ENCODE measurements around the gene DLGAP1.

Gene DLGAP1

DNA sequence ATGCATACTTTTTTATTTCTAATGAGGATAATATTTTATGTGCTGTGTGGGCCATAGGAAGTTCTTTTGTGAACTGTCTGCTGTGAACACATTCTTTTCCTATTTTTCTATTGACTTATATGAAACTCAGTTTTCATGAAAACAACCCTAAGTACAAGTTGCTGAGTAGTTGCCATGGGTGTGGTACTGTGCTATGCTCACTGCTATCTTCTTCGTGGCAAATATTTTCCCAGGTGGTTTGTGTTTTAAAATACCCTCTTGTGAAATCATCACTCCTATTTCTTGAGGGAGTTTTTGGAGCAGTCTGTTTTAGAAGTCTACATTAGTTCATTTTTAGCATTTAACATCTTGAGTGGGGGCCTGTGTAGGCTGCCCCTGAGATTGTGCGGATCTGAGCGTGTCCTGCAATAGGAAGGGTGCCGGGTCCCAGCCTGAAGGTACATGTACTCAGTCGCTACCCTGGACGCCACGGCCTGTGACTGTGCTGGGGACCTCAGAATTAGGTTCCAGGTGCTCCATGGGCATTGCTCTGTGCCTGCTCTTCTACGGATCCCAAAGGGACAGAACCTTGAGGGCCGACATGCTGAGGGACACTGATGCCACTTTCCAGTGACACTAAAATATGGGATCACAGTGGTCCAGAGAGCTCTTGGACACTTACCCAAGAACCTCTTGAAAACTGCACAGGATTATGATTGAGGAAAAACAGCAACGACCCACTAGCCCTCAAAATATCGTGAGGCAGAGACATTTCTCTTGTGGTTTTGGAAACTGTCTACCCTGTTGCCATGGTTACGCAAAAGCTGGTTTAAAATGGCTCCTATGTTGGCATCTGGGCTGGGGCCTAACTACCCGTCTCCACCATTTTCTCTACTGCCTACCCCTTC is 524.7 kb downstream of the DLGAP1 start:
- no peaks in the 10 kb centered on the region for H3K27me3 ChIP-seq (ENCODE audit: insufficient read depth, poor library complexity, severe bottlenecking)
- TF ChIP-seq, protein P1, sequence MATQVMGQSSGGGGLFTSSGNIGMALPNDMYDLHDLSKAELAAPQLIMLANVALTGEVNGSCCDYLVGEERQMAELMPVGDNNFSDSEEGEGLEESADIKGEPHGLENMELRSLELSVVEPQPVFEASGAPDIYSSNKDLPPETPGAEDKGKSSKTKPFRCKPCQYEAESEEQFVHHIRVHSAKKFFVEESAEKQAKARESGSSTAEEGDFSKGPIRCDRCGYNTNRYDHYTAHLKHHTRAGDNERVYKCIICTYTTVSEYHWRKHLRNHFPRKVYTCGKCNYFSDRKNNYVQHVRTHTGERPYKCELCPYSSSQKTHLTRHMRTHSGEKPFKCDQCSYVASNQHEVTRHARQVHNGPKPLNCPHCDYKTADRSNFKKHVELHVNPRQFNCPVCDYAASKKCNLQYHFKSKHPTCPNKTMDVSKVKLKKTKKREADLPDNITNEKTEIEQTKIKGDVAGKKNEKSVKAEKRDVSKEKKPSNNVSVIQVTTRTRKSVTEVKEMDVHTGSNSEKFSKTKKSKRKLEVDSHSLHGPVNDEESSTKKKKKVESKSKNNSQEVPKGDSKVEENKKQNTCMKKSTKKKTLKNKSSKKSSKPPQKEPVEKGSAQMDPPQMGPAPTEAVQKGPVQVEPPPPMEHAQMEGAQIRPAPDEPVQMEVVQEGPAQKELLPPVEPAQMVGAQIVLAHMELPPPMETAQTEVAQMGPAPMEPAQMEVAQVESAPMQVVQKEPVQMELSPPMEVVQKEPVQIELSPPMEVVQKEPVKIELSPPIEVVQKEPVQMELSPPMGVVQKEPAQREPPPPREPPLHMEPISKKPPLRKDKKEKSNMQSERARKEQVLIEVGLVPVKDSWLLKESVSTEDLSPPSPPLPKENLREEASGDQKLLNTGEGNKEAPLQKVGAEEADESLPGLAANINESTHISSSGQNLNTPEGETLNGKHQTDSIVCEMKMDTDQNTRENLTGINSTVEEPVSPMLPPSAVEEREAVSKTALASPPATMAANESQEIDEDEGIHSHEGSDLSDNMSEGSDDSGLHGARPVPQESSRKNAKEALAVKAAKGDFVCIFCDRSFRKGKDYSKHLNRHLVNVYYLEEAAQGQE (IDR thresholded peaks at IDR 0.05; ENCODE audit: insufficient replicate concordance, low read depth): no peak
- TF ChIP-seq GABPA (IDR thresholded peaks at IDR 0.05; ENCODE audit: low read depth): no peak
- no peak for DNase-seq (ENCODE audit: low read depth in 1 of 2, low spot score in 1 of 2)
- no peak overlapping the region for H3K27ac ChIP-seq (replicated peaks)
- H3K4me3 ChIP-seq (replicated peaks; ENCODE audit: insufficient read depth, low read length): no peak overlapping the region

DNA sequence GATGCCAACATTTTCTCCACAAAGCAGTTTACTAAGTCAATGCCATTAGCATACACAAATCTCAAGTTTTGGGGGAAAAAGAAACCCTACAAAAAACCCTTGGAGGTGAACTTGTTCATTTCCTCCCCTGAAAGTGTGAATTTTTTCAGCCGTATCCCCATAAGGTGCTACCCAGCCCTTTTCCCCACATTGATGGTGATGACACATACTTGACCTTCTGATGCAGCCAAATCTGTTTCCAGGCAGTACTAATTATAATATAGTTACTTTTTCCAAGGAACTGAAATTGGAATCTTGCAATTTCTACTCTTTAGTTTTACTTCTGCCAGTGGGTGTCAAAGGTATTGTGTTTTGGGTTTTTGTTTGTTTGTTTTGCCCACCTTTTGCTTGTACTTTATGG is 530.7 kb downstream of the DLGAP1 start:
- DNase-seq (ENCODE audit: low read depth in 1 of 2, low spot score in 1 of 2): no peak
- TF ChIP-seq, protein P2, sequence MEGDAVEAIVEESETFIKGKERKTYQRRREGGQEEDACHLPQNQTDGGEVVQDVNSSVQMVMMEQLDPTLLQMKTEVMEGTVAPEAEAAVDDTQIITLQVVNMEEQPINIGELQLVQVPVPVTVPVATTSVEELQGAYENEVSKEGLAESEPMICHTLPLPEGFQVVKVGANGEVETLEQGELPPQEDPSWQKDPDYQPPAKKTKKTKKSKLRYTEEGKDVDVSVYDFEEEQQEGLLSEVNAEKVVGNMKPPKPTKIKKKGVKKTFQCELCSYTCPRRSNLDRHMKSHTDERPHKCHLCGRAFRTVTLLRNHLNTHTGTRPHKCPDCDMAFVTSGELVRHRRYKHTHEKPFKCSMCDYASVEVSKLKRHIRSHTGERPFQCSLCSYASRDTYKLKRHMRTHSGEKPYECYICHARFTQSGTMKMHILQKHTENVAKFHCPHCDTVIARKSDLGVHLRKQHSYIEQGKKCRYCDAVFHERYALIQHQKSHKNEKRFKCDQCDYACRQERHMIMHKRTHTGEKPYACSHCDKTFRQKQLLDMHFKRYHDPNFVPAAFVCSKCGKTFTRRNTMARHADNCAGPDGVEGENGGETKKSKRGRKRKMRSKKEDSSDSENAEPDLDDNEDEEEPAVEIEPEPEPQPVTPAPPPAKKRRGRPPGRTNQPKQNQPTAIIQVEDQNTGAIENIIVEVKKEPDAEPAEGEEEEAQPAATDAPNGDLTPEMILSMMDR (IDR thresholded peaks at IDR 0.05; ENCODE audit: insufficient read depth, low read length): no peak
- TF ChIP-seq, protein P1 (IDR thresholded peaks at IDR 0.05; ENCODE audit: insufficient replicate concordance, low read depth): no peak
- TF ChIP-seq GABPA (IDR thresholded peaks at IDR 0.05; ENCODE audit: low read depth) (no peak), SPI1 (IDR thresholded peaks at IDR 0.05; ENCODE audit: borderline replicate concordance, low read depth) (no peak), POLR2AphosphoS5 (IDR thresholded peaks at IDR 0.05; ENCODE audit: low read depth) (no peak)
- Histone ChIP-seq H3K4me3 (replicated peaks; ENCODE audit: insufficient read depth, low read length) (no peak overlapping the region), H3K27me3 (ENCODE audit: insufficient read depth, poor library complexity, severe bottlenecking) (peaks cover 10% of the 10 kb centered on the region), H3K27ac (replicated peaks) (no peak overlapping the region)

DNA sequence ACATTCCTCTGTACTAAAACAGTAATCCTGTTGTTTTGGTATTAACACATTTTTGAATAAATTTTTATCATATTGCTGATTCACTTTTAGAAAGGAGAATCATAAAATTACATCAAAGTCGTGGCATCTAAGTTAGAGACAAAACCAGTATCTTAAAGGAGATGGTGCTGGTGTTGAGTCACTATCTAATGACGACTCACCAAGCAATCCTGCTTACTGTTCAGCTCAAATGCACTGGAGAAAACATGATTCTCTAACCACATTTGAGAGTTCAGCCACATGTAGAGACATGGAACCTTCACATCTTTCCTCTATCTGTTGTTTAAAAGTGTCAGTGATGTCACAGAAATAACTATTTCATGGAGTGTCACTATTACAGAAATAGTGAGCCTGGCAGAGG is 531.4 kb downstream of the DLGAP1 start:
- H3K4me3 ChIP-seq (replicated peaks; ENCODE audit: insufficient read depth, low read length): no peak overlapping the region
- peaks cover 10% of the 10 kb centered on the region for H3K27me3 ChIP-seq (ENCODE audit: insufficient read depth, poor library complexity, severe bottlenecking)
- TF ChIP-seq, protein P2 (IDR thresholded peaks at IDR 0.05; ENCODE audit: insufficient read depth, low read length): no peak
- no peak for TF ChIP-seq GABPA (IDR thresholded peaks at IDR 0.05; ENCODE audit: low read depth)
- TF ChIP-seq SPI1 (IDR thresholded peaks at IDR 0.05; ENCODE audit: borderline replicate concordance, low read depth): no peak
- TF ChIP-seq POLR2AphosphoS5 (IDR thresholded peaks at IDR 0.05; ENCODE audit: low read depth): no peak
- TF ChIP-seq, protein P1 (IDR thresholded peaks at IDR 0.05; ENCODE audit: insufficient replicate concordance, low read depth): no peak
- no peak for DNase-seq (ENCODE audit: low read depth in 1 of 2, low spot score in 1 of 2)
- no peak overlapping the region for H3K27ac ChIP-seq (replicated peaks)

Measured in HL-60 (cell line).